ENCODE data around the gene NENF.
A peak's percentile ranks its signal among the peaks of the same experiment; 100 is the strongest.
"Not testable (repeated sequence)": the region's sequence is repeated elsewhere in the genome, so short reads cannot be mapped to it uniquely, and the experiment has no call there.

NENF gene

DNA sequence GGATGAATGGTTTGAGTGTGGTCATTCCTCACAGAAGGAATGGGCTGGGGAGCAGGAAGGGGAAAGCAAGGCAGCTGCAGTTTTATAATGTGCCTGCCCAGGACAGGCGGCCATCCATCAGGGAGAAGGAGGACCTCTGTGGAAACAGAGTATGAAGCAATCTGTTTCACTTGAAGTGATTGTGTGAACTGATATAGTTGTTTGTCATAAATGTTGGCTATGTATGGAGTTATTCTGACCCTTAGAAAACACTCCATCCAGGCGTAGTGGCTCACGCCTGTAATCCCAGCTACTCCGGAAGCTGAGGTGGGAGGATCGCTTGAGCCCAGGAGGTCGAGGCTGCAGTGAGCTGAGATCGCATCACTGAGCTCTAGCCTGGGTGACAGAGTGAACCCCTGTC lies 46.5 kb downstream of the NENF start:
- 88% methylated on average over 7 of the region's 7 CpGs for WGBS
- Histone ChIP-seq H3K27me3 (ENCODE audit: control insufficient read depth in 1 of 2, insufficient read depth in 1 of 2, low read length in 2 of 2) (peaks cover 0 to 23% of the 10 kb centered on the region in 2 experiments), H3K4me1 (ENCODE audit: control insufficient read depth, insufficient read depth, low read depth, low read length) (peaks cover 16% of the 10 kb centered on the region), H2BK15ac (ENCODE audit: low read depth, poor library complexity, severe bottlenecking) (no peak overlapping the region), H4K8ac (ENCODE audit: low read length) (no peak overlapping the region), H2BK12ac (ENCODE audit: low read length in 2 of 2) (no peak overlapping the region), H2AFZ (ENCODE audit: low read depth, low read length) (no peak overlapping the region), H3K4me3 (ENCODE audit: insufficient read depth in 1 of 2, low read depth in 1 of 2, low read length in 2 of 2) (no peak overlapping the region), H3K9ac (ENCODE audit: low read length) (no peak overlapping the region), H3K23ac (ENCODE audit: low read length in 2 of 2) (no peak overlapping the region), H3K4ac (ENCODE audit: low read depth in 1 of 2, low read length in 2 of 2) (no peak overlapping the region), H2BK5ac (ENCODE audit: low read depth, low read length, poor library complexity, severe bottlenecking) (no peak overlapping the region), H3K79me1 (replicated peaks; ENCODE audit: low read length, poor library complexity, severe bottlenecking) (no peaks in the 10 kb centered on the region), H3K9me3 (ENCODE audit: control insufficient read depth, low read length) (no peaks in the 10 kb centered on the region), H3K14ac (ENCODE audit: low read length in 2 of 2) (no peak overlapping the region), H3K36me3 (ENCODE audit: control insufficient read depth in 1 of 2, insufficient read depth in 2 of 2, low read depth in 1 of 2, low read length in 2 of 2) (no peaks in the 10 kb centered on the region), H2AK5ac (ENCODE audit: low read length, severe bottlenecking) (no peak overlapping the region), H3K27ac (ENCODE audit: low read length, poor library complexity, severe bottlenecking) (no peak overlapping the region), H3K4me2 (ENCODE audit: low read length, poor library complexity, severe bottlenecking) (no peak overlapping the region), H3K18ac (ENCODE audit: low read depth in 1 of 2, low read length in 2 of 2) (no peak overlapping the region), H2BK120ac (ENCODE audit: low read depth, low read length) (no peak overlapping the region), H4K91ac (ENCODE audit: low read length) (no peak overlapping the region)
- no peak for DNase-seq

DNA sequence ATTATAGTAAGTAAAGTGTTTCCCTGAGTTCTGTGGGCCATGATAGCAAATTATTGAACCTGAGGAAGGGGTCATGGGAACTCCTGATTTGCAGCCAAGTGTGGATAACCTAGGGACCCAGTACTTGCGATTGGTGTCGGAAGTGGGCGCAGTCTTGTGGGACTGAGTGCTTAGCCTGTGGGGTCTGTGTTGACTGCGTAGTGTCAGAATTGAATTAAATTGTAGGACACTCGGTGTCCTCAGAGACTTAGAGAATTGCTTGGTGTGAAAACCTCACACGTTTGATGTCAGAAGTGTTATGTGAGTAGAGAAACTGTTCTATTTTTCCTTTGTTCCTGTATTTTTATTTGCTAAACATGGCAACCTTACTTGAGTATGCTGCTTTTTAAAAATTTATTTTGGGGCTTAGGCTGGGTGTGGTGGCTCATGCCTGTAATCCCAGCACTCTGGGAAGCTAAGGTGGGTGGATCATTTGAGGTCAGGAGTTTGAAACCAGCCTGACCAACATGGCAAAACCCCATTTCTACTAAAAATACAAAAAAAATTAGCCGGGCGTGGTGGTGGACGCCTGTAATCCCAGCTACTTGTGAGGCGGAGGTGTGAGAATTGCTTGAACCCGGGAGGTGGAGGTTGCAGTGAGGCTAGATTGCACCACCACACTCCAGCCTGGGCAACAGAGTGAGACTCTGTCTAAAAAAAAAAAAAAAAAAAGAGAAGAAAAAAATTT lies 48.2 kb downstream of the NENF start:
- H4K8ac ChIP-seq (ENCODE audit: low read length); H2AK5ac ChIP-seq (ENCODE audit: low read length, severe bottlenecking); H3K4me2 ChIP-seq (ENCODE audit: low read length, poor library complexity, severe bottlenecking); H3K23ac ChIP-seq (ENCODE audit: low read length in 2 of 2); H2BK15ac ChIP-seq (ENCODE audit: low read depth, poor library complexity, severe bottlenecking); H3K14ac ChIP-seq (ENCODE audit: low read length in 2 of 2); H2BK120ac ChIP-seq (ENCODE audit: low read depth, low read length); H3K4me3 ChIP-seq (ENCODE audit: insufficient read depth in 1 of 2, low read depth in 1 of 2, low read length in 2 of 2); H3K9me3 ChIP-seq (ENCODE audit: control insufficient read depth, low read length); H2BK12ac ChIP-seq (ENCODE audit: low read length in 2 of 2); DNase-seq; H3K18ac ChIP-seq (ENCODE audit: low read depth in 1 of 2, low read length in 2 of 2); H3K36me3 ChIP-seq (ENCODE audit: control insufficient read depth in 1 of 2, insufficient read depth in 2 of 2, low read depth in 1 of 2, low read length in 2 of 2); H2AFZ ChIP-seq (ENCODE audit: low read depth, low read length); H2BK5ac ChIP-seq (ENCODE audit: low read depth, low read length, poor library complexity, severe bottlenecking); H3K79me1 ChIP-seq (replicated peaks; ENCODE audit: low read length, poor library complexity, severe bottlenecking); H3K27ac ChIP-seq (ENCODE audit: low read length, poor library complexity, severe bottlenecking); H4K91ac ChIP-seq (ENCODE audit: low read length); H3K4ac ChIP-seq (ENCODE audit: low read depth in 1 of 2, low read length in 2 of 2); H3K9ac ChIP-seq (ENCODE audit: low read length): not testable (repeated sequence)
- 97% methylated on average over 11 of the region's 11 CpGs for WGBS
- peaks cover 0 to 23% of the 10 kb centered on the region in 2 experiments for H3K27me3 ChIP-seq (ENCODE audit: control insufficient read depth in 1 of 2, insufficient read depth in 1 of 2, low read length in 2 of 2)
- H3K4me1 ChIP-seq (ENCODE audit: control insufficient read depth, insufficient read depth, low read depth, low read length): peaks cover 28% of the 10 kb centered on the region

DNA sequence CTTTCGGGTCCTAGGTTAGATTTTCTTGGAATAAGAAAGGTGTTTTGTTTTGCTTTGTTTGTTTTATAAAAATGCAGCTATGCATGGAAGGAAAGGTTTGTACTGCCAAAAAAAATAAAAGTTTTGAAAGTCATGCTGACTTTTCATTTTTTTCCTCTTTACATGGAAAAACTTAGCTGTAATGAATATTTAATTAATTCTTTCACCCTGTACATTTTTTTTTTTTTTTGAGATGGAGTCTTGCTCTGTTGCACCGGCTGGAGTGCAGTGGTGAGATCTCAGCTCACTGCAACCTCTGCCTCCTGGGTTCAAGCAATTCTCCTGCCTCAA lies 48.7 kb downstream of the NENF start:
- WGBS: 100% methylated on average over 1 of the region's 2 CpGs

DNA sequence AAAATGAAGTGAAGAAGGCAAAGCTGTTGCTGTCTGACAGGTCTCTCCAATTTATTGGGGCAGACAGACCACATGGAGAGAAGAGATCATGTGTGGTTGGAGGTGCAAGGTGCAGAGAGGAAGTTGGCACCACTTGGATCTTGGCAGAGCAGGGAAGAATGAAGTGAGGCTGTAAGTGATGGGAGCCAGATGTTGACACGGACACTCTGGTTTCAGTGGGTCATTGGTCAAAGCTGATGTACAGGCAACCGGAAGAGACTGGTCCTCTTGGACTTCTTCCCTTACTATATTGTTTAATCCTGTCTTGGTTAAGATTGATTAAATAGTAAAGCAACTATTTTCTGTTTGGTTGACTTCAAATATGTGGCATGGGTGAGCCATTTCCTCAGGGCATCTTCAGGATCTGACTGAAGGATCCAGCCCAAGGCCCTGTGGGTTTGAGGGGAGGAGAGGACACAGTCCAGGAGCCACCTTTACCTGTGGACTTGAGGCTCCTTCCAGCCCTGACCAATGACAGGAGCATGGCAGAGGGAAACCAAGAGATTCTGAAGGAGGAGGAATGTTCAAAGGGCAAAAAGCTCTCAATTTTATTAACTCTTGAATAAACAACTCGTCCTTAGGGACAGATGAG lies 49.4 kb downstream of the NENF start:
- Histone ChIP-seq H2BK12ac (ENCODE audit: low read length in 2 of 2) (no peak overlapping the region), H3K23ac (ENCODE audit: low read length in 2 of 2) (no peak overlapping the region), H2BK15ac (ENCODE audit: low read depth, poor library complexity, severe bottlenecking) (no peak overlapping the region), H2AK5ac (ENCODE audit: low read length, severe bottlenecking) (no peak overlapping the region), H4K8ac (ENCODE audit: low read length) (no peak overlapping the region), H3K4ac (ENCODE audit: low read depth in 1 of 2, low read length in 2 of 2) (no peak overlapping the region), H4K91ac (ENCODE audit: low read length) (no peak overlapping the region), H3K9me3 (ENCODE audit: control insufficient read depth, low read length) (no peaks in the 10 kb centered on the region), H3K18ac (ENCODE audit: low read depth in 1 of 2, low read length in 2 of 2) (no peak overlapping the region), H2BK120ac (ENCODE audit: low read depth, low read length) (no peak overlapping the region), H3K27ac (ENCODE audit: low read length, poor library complexity, severe bottlenecking) (no peak overlapping the region), H3K27me3 (ENCODE audit: control insufficient read depth in 1 of 2, insufficient read depth in 1 of 2, low read length in 2 of 2) (peaks cover 0 to 23% of the 10 kb centered on the region in 2 experiments), H3K4me3 (ENCODE audit: insufficient read depth in 1 of 2, low read depth in 1 of 2, low read length in 2 of 2) (no peak overlapping the region), H2AFZ (ENCODE audit: low read depth, low read length) (no peak overlapping the region), H3K9ac (ENCODE audit: low read length) (peak overlapping the region; percentile 23), H2BK5ac (ENCODE audit: low read depth, low read length, poor library complexity, severe bottlenecking) (no peak overlapping the region), H3K79me1 (replicated peaks; ENCODE audit: low read length, poor library complexity, severe bottlenecking) (no peaks in the 10 kb centered on the region), H3K36me3 (ENCODE audit: control insufficient read depth in 1 of 2, insufficient read depth in 2 of 2, low read depth in 1 of 2, low read length in 2 of 2) (no peaks in the 10 kb centered on the region), H3K4me2 (ENCODE audit: low read length, poor library complexity, severe bottlenecking) (no peak overlapping the region), H3K14ac (ENCODE audit: low read length in 2 of 2) (no peak overlapping the region), H3K4me1 (ENCODE audit: control insufficient read depth, insufficient read depth, low read depth, low read length) (peaks cover 35% of the 10 kb centered on the region)
- 56% methylated on average over 3 of the region's 3 CpGs for WGBS
- no peak for DNase-seq

More for the DNA sequence above, 48.7 kb downstream of the NENF start:
- Histone ChIP-seq H3K27ac (ENCODE audit: low read length, poor library complexity, severe bottlenecking) (no peak overlapping the region), H4K91ac (ENCODE audit: low read length) (no peak overlapping the region), H2BK15ac (ENCODE audit: low read depth, poor library complexity, severe bottlenecking) (no peak overlapping the region), H3K9me3 (ENCODE audit: control insufficient read depth, low read length) (no peaks in the 10 kb centered on the region), H2BK5ac (ENCODE audit: low read depth, low read length, poor library complexity, severe bottlenecking) (no peak overlapping the region), H3K4me1 (ENCODE audit: control insufficient read depth, insufficient read depth, low read depth, low read length) (peaks cover 32% of the 10 kb centered on the region), H3K18ac (ENCODE audit: low read depth in 1 of 2, low read length in 2 of 2) (no peak overlapping the region), H3K4ac (ENCODE audit: low read depth in 1 of 2, low read length in 2 of 2) (no peak overlapping the region), H3K4me2 (ENCODE audit: low read length, poor library complexity, severe bottlenecking) (no peak overlapping the region), H2AK5ac (ENCODE audit: low read length, severe bottlenecking) (no peak overlapping the region), H3K79me1 (replicated peaks; ENCODE audit: low read length, poor library complexity, severe bottlenecking) (no peaks in the 10 kb centered on the region), H4K8ac (ENCODE audit: low read length) (no peak overlapping the region), H3K14ac (ENCODE audit: low read length in 2 of 2) (no peak overlapping the region), H3K36me3 (ENCODE audit: control insufficient read depth in 1 of 2, insufficient read depth in 2 of 2, low read depth in 1 of 2, low read length in 2 of 2) (no peaks in the 10 kb centered on the region), H3K23ac (ENCODE audit: low read length in 2 of 2) (no peak overlapping the region), H2BK12ac (ENCODE audit: low read length in 2 of 2) (no peak overlapping the region), H2AFZ (ENCODE audit: low read depth, low read length) (no peak overlapping the region), H3K4me3 (ENCODE audit: insufficient read depth in 1 of 2, low read depth in 1 of 2, low read length in 2 of 2) (no peak overlapping the region), H3K9ac (ENCODE audit: low read length) (no peak overlapping the region), H3K27me3 (ENCODE audit: control insufficient read depth in 1 of 2, insufficient read depth in 1 of 2, low read length in 2 of 2) (peaks cover 0 to 23% of the 10 kb centered on the region in 2 experiments), H2BK120ac (ENCODE audit: low read depth, low read length) (no peak overlapping the region)
- DNase-seq: no peak

Measured in mesenchymal stem cell (in vitro differentiated cells and primary cell).